ENCODE measurements around the gene MYO1E.

GRCh38 chr15:59274126-59274970 is 98.3 kb downstream of the MYO1E start:
- TF ChIP-seq PATZ1 (CRISPR knock-in tag; IDR thresholded peaks at IDR 0.05; ENCODE audit: borderline replicate concordance) (no peak), PPARA (CRISPR knock-in tag; IDR thresholded peaks at IDR 0.05; ENCODE audit: borderline replicate concordance) (no peak), TCF4 (CRISPR knock-in tag; IDR thresholded peaks at IDR 0.05; ENCODE audit: borderline replicate concordance) (no peak), ZNF70 (CRISPR knock-in tag; IDR thresholded peaks at IDR 0.05) (no peak), OSR1 (CRISPR knock-in tag; IDR thresholded peaks at IDR 0.05) (no peak), GLIS3 (CRISPR knock-in tag; IDR thresholded peaks at IDR 0.05) (no peak), ZFP3 (CRISPR knock-in tag; IDR thresholded peaks at IDR 0.05) (no peak), ZFP30 (CRISPR knock-in tag; IDR thresholded peaks at IDR 0.05) (no peak), ZNF8 (CRISPR knock-in tag; IDR thresholded peaks at IDR 0.05) (no peak), ISL1 (CRISPR knock-in tag; IDR thresholded peaks at IDR 0.05) (no peak), TSHZ2 (CRISPR knock-in tag; IDR thresholded peaks at IDR 0.05) (no peak), CREB5 (CRISPR knock-in tag; IDR thresholded peaks at IDR 0.05; ENCODE audit: low read depth) (no peak)
